ENCODE results near the gene PPARA.
A peak's percentile ranks its signal among the peaks of the same experiment; 100 is the strongest.

PPARA gene

DNA sequence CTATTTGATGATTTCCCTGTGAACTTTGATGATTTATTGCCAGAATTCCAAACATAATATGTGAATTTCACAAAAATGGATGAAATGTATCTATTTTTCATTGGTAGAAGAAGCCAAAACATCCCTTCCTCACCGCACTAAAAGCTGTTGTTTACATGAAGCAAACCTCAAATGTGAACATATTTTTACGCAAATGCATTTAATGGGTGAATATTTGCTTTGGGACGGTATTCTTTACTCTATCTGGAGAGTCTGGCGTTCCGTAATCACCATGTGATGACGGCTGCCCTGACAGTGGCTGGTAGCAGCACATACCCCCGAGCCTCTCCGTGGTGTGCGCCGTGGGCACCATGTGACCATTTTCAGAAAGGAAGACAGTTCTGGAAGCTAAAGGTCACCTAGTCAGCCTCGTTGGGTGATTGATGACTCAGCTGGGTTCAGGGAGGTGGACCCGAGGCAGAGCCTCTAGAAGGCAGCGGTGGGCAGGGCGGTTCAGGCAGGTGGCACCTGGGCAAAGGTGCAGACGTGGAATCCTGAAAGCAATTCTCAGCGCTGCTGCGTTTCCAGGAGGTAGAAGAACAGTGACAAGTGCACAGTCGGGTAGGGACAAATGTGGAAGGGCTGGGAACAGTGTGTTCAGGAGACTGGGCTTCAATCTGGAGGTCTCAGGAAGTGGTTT lies 45.3 kb downstream of the PPARA start:
- TF ChIP-seq EGR1 (IDR thresholded peaks at IDR 0.05) (no peak), RAD21 (IDR thresholded peaks at IDR 0.05; ENCODE audit: low read depth) (no peak), NFIC (IDR thresholded peaks at IDR 0.05) (no peak), CEBPB (IDR thresholded peaks at IDR 0.05) (no peak), FOXM1 (IDR thresholded peaks at IDR 0.05; ENCODE audit: borderline replicate concordance, low read depth) (no peak), EP300 (IDR thresholded peaks at IDR 0.05; ENCODE audit: borderline replicate concordance) (no peak)
- TF ChIP-seq, protein P1, sequence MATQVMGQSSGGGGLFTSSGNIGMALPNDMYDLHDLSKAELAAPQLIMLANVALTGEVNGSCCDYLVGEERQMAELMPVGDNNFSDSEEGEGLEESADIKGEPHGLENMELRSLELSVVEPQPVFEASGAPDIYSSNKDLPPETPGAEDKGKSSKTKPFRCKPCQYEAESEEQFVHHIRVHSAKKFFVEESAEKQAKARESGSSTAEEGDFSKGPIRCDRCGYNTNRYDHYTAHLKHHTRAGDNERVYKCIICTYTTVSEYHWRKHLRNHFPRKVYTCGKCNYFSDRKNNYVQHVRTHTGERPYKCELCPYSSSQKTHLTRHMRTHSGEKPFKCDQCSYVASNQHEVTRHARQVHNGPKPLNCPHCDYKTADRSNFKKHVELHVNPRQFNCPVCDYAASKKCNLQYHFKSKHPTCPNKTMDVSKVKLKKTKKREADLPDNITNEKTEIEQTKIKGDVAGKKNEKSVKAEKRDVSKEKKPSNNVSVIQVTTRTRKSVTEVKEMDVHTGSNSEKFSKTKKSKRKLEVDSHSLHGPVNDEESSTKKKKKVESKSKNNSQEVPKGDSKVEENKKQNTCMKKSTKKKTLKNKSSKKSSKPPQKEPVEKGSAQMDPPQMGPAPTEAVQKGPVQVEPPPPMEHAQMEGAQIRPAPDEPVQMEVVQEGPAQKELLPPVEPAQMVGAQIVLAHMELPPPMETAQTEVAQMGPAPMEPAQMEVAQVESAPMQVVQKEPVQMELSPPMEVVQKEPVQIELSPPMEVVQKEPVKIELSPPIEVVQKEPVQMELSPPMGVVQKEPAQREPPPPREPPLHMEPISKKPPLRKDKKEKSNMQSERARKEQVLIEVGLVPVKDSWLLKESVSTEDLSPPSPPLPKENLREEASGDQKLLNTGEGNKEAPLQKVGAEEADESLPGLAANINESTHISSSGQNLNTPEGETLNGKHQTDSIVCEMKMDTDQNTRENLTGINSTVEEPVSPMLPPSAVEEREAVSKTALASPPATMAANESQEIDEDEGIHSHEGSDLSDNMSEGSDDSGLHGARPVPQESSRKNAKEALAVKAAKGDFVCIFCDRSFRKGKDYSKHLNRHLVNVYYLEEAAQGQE (IDR thresholded peaks at IDR 0.05; ENCODE audit: low read depth), result no peak

DNA sequence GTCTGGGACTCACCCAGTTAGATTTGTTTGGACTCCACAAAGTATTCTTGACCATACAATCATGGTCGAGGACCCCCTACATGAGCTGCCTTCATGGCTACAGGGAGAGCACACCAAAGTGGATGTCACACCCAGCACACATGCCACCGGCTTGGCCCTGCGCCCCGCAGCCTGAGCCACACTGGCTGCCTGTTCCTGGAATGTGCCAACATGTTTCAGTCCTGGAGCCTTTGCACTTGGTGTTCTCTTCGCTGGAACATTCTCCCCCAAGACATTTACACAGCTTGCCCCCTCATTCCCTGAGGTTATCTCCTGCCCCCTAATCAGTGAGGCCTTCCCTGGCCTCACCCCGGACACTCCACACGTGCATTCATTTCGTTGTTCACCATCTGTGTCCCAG lies 46.0 kb downstream of the PPARA start:
- no peak for TF ChIP-seq YY1 (IDR thresholded peaks at IDR 0.05; ENCODE audit: low read depth)
- no peak for TF ChIP-seq EP300 (IDR thresholded peaks at IDR 0.05; ENCODE audit: borderline replicate concordance)
- no peak for TF ChIP-seq EGR1 (IDR thresholded peaks at IDR 0.05)
- TF ChIP-seq RAD21 (IDR thresholded peaks at IDR 0.05; ENCODE audit: low read depth), result no peak
- no peak for TF ChIP-seq TEAD4 (IDR thresholded peaks at IDR 0.05)
- no peak for TF ChIP-seq CREB1 (IDR thresholded peaks at IDR 0.05; ENCODE audit: low read depth)
- TF ChIP-seq TAF1 (IDR thresholded peaks at IDR 0.05; ENCODE audit: low read depth), result no peak
- TF ChIP-seq FOXM1 (IDR thresholded peaks at IDR 0.05; ENCODE audit: borderline replicate concordance, low read depth), result no peak
- TF ChIP-seq NFIC (IDR thresholded peaks at IDR 0.05), result no peak
- no peak for TF ChIP-seq ZBTB7A (IDR thresholded peaks at IDR 0.05; ENCODE audit: low read depth)
- TF ChIP-seq, protein P2, sequence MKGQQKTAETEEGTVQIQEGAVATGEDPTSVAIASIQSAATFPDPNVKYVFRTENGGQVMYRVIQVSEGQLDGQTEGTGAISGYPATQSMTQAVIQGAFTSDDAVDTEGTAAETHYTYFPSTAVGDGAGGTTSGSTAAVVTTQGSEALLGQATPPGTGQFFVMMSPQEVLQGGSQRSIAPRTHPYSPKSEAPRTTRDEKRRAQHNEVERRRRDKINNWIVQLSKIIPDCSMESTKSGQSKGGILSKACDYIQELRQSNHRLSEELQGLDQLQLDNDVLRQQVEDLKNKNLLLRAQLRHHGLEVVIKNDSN (IDR thresholded peaks at IDR 0.05), result no peak
- TF ChIP-seq, protein P1 (IDR thresholded peaks at IDR 0.05; ENCODE audit: low read depth), result no peak
- no peak for TF ChIP-seq TCF12 (IDR thresholded peaks at IDR 0.05; ENCODE audit: low read depth)
- TF ChIP-seq, protein P3, sequence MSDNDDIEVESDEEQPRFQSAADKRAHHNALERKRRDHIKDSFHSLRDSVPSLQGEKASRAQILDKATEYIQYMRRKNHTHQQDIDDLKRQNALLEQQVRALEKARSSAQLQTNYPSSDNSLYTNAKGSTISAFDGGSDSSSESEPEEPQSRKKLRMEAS (IDR thresholded peaks at IDR 0.05), result no peak
- no peak for TF ChIP-seq CEBPB (IDR thresholded peaks at IDR 0.05)

DNA sequence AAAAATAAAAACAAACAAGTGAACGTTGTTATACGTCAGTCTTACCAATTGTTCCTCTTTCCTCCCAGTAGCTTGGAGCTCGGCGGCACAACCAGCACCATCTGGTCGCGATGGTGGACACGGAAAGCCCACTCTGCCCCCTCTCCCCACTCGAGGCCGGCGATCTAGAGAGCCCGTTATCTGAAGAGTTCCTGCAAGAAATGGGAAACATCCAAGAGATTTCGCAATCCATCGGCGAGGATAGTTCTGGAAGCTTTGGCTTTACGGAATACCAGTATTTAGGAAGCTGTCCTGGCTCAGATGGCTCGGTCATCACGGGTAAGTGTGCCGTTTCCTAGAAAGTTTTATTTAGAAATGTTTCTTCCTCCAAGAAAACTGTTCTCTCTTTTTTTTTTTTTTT lies 47.9 kb downstream of the PPARA start:
- peak; percentile 75 for TF ChIP-seq CEBPB (IDR thresholded peaks at IDR 0.05)
- TF ChIP-seq, protein P3 (IDR thresholded peaks at IDR 0.05), result no peak

DNA sequence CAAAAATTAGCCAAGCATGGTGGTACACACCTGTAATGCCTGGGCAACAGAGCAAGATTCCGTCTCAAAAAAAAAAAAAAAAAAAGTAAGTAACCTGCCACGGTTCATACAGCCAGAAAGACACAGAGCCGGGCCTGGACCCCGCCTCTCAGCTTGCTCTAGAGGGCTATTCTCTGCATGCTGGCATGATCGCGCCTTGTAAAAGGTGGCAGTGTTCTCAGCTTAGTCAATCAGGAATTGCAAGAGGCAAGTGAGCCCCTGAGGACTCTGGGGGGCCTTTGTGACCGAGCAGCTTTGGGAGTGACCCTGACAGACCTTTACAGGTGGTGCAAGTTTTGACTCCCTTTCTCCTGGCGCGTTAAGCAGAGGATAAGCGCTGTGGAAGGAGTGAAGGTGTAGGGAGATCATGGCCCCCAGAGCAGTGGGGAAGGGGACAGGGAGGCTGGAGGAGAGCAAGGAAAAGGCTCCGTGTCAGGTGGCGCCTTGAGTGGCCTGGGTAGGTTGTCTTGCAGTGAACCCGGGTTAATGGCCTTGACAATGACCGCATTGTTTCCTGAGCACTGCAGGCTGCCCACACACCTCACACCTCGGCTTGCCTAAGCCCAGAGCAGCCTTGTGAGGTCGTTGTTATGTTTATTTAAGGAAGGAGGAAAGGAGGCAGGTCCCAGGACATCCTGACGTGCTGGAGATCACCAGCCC lies 50.9 kb downstream of the PPARA start:
- TF ChIP-seq, protein P1 (IDR thresholded peaks at IDR 0.05; ENCODE audit: low read depth), result no peak
- no peak for TF ChIP-seq ZBTB7A (IDR thresholded peaks at IDR 0.05; ENCODE audit: low read depth)
- TF ChIP-seq TCF12 (IDR thresholded peaks at IDR 0.05; ENCODE audit: low read depth), result no peak
- no peak for TF ChIP-seq CREB1 (IDR thresholded peaks at IDR 0.05; ENCODE audit: low read depth)
- no peak for TF ChIP-seq TEAD4 (IDR thresholded peaks at IDR 0.05)
- no peak for TF ChIP-seq NFIC (IDR thresholded peaks at IDR 0.05)

DNA sequence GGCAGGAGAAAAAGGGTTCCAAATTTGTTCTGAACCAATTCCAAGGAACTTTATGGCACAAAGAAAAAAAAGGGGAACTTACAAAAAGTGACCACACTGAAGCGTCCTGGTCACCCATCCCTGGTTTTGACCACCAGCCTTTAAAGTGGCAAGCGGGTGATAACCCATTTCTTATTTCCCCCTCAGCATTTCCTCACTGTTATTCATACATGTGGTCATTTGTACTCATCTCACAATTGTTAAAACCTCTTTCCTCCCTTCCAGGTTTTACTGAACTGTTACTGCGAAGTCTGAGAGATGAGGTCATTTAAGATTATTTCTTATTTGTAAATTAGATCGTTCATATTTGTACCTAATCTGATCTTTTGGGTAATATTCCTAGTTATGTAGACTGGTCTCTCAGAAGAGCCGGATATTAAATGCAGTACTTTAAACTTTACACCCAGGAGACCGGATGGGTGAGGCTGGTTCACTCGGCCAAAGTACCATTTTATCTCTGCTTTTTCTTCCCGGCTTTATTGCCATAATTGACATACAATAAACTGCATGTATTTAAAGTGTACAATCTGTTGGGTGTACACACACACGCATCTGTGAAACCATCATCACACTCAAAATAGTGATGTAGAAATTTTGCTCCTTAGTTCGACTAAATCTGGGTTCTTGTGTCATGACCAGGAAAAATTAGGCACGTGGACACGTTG lies 52.7 kb downstream of the PPARA start:
- no peak for TF ChIP-seq EP300 (IDR thresholded peaks at IDR 0.05; ENCODE audit: borderline replicate concordance)
- no peak for TF ChIP-seq ZBTB7A (IDR thresholded peaks at IDR 0.05; ENCODE audit: low read depth)
